Retina (tissue), 1 donor: ENCODE data around the gene TOMM5.

Experiments
- DNase-seq: peaks from one replicate; pipeline ENCODE4 v3.0.0-alpha.2; 2016

Gene TOMM5

GRCh38 chr9:37592108-37592951 lies at the start of gene TOMM5:
Gene TOMM5, minus strand, starts transcription at chr9:37592597. Its CDS starts 65 bp downstream, at chr9:37592532.
- DNase-seq, result peak; percentile 95

- DNase-seq, result no peak
These were observed 48.9 kb upstream of the TOMM5 start for GRCh38 chr9:37641331-37641730.

- DNase-seq, result peak; percentile 37
These were observed 47.8 kb upstream of the TOMM5 start for GRCh38 chr9:37640246-37640645.

GRCh38 chr9:37639841-37640240 lies 47.4 kb upstream of the TOMM5 start:
- no peak for DNase-seq

GRCh38 chr9:37639109-37639762 lies 46.8 kb upstream of the TOMM5 start:
- no peak for DNase-seq

- no peak for DNase-seq
These were observed 44.4 kb upstream of the TOMM5 start for GRCh38 chr9:37636511-37637448.

- no peak for DNase-seq
These were observed 43.4 kb upstream of the TOMM5 start for GRCh38 chr9:37635808-37636207.

GRCh38 chr9:37632479-37632878 lies 40.1 kb upstream of the TOMM5 start:
- DNase-seq, result no peak

GRCh38 chr9:37626708-37627292 lies 34.4 kb upstream of the TOMM5 start:
- DNase-seq, result no peak

- DNase-seq, result no peak
These were observed 33.4 kb upstream of the TOMM5 start for GRCh38 chr9:37625758-37626147.

- DNase-seq, result no peak
These were observed 32.8 kb upstream of the TOMM5 start for GRCh38 chr9:37625036-37625757.

GRCh38 chr9:37624073-37624472 lies 31.7 kb upstream of the TOMM5 start:
- no peak for DNase-seq

- no peak for DNase-seq
These were observed 30.9 kb upstream of the TOMM5 start for GRCh38 chr9:37623267-37623666.

GRCh38 chr9:37622462-37622861 lies 30.1 kb upstream of the TOMM5 start:
- DNase-seq, result no peak

- DNase-seq, result no peak
These were observed 29.1 kb upstream of the TOMM5 start for GRCh38 chr9:37621273-37622121.

- DNase-seq, result no peak
These were observed 28.0 kb upstream of the TOMM5 start for GRCh38 chr9:37620396-37620795.

- no peak for DNase-seq
These were observed 27.4 kb upstream of the TOMM5 start for GRCh38 chr9:37619806-37620205.

- DNase-seq, result no peak
These were observed 26.4 kb upstream of the TOMM5 start for GRCh38 chr9:37618817-37619216.

- peak; percentile 66 for DNase-seq
These were observed 25.4 kb upstream of the TOMM5 start for GRCh38 chr9:37617832-37618231.

- no peak for DNase-seq
These were observed 24.8 kb upstream of the TOMM5 start for GRCh38 chr9:37617161-37617560.

GRCh38 chr9:37611961-37612360 lies 19.6 kb upstream of the TOMM5 start:
- no peak for DNase-seq
